Psoas muscle (tissue), 8 donors: ENCODE data around the gene FBXO44. TPM values are rescaled to one million over a fixed set of nuclear protein-coding genes. Genes with fewer than 3 reads are reported as not detected.

ENCODE experiments used
- ATAC-seq, 4 donors: fragments of 200-7000 bp; cut with Tn5 transposase; one replicate each; pipeline ENCODE4 v1.9.1; 2020; ENCODE audit warnings: moderate library complexity in 3 of 4, mild to moderate bottlenecking in 2 of 4
- DNase-seq, 2 donors: peaks; one replicate each; pipeline ENCODE4 v3.0.0-alpha.2; 2020
- H3K27ac ChIP-seq: fragments of 200-600 bp; one replicate; pipeline ENCODE4 v1.8.0; 2022
- H3K27me3 ChIP-seq, 3 donors: fragments of 200-600 bp in 1 of 3; one replicate each; pipeline versions ENCODE4 v1.6.1 to v1.8.0; 2013 to 2022; ENCODE audit warnings: low read length in 2 of 3, mild to moderate bottlenecking in 2 of 3, moderate library complexity in 1 of 3; ENCODE audit not compliant: insufficient read depth in 3 of 3
- H3K36me3 ChIP-seq, 2 donors: fragments of 200-600 bp in 1 of 2; one replicate each; pipeline versions ENCODE4 v1.6.1 to v1.8.0; 2013 to 2022; ENCODE audit warnings: low read depth in 1 of 2, mild to moderate bottlenecking in 1 of 2, moderate library complexity in 1 of 2; ENCODE audit not compliant: insufficient read depth in 1 of 2
- H3K4me1 ChIP-seq: fragments of 200-600 bp; one replicate; pipeline ENCODE4 v1.8.0; 2022
- H3K4me3 ChIP-seq: fragments of 200-600 bp; one replicate; pipeline ENCODE4 v1.8.0; 2022; ENCODE audit warnings: mild to moderate bottlenecking
- H3K9me3 ChIP-seq: fragments of 200-600 bp; one replicate; pipeline ENCODE4 v1.8.0; 2022
- WGBS, 3 donors: extraction: QIAGEN DNeasy Blood & Tissue Kit; methylation state at CpG; one replicate each; pipeline versions ENCODE4 v1.1.6 to v1.1.7; 2013; 5-methylcytosine and 5-hydroxymethylcytosine counted together
- intact Hi-C, 2 donors: fragments of 100-400 bp; cut with DNase I; formaldehyde crosslinking; loops; one replicate each; pipeline versions ENCODE4 v1.11.0 to v1.14.2; 2022
- polyA plus RNA-seq, 3 donors: library from polyadenylated mRNA; stranded (reverse); fragments of 200-250 nt; gene quantifications; one replicate each; pipeline ENCODE4 v1.2.3, GENCODE V29; 2013
- total RNA-seq, 4 donors: library from RNA; stranded (reverse); fragmentation: NEBNext Ultra II Directional in 2 of 4; extraction: Animal tissue kit (Norgen Biotek cat#: 25700) in 2 of 4; gene quantifications; one replicate each; pipeline versions ENCODE4 v1.2.1 to v1.2.4, GENCODE V29; 2021 to 2023
- TF ChIP-seq, protein P1 (sequence below): fragments of 200-600 bp; IDR thresholded peaks from one replicate; pipeline ENCODE4 v1.8.0; 2022; ENCODE audit warnings: antibody characterized with exemption
- donor health status: healthy with polysubstance abuse.
- donor health status: DM: no; HTN: no; CAD: no; lungs with moderate emphysema.
- donor health status: Bipolar disorder and iron deficiency.
- donor health status: healthy.
- donor health status: DM: yes; HTN: yes; CAD: no.
- donor health status: DM: no; HTN: no; CAD: no.
- donor health status: DM: no; HTN: no; CAD: no.
- donor health status: DM: yes; HTN: yes; CAD: no.

FBXO44 gene
- total and polyA plus RNA-seq, 7 donors: 2.9 to 8.4 (median 4.5) TPM

DNA sequence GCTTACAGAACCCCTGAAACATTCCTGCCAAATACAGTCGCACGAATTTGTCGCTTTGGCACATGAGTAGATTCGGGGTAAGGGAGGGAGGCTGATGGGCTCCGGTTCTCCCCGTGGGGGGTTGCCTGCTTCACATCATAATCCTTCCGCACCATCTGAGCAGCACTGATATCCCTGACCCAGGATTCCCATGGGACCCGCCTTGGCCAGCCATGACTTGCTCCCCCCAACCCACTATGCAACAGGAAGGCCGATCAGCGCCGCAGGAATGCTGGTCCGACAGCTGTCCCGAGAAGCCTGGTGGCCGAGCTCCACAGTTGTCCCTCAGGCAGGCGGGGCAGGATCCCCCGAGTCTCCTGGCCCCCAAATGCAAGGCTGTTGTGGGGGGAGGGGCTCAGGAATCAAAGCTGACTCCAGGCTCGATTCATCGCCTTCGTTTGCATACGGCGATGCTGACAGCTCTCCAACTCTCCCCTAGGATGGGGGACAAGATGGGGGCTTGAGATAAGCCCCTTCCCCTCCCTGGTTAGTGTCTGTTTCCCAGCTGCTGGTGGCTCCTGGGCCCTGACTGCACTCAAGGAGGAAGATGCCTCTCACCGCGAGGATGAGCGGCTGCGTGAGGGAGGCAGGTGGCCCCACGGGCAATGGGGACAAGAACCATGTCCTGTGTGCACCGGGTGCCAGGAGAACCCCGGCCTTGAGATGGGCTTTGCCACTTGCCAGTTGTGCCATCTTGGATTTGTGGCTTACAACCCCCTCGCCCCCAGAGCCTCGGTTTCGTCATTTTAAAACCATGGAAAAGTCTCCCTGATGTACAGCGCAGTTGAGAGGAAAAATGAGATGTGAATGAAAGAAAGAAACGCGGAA, 46.2 kb downstream of the FBXO44 start:
- Histone ChIP-seq H3K27ac (no peak overlapping the region), H3K36me3 (no peaks in the 10 kb centered on the region), H3K4me3 (no peak overlapping the region), H3K9me3 (no peaks in the 10 kb centered on the region), H3K4me1 (peaks cover 12% of the 10 kb centered on the region), H3K27me3 (peaks cover 0 to 65% (median 11%) of the 10 kb centered on the region in 3 donors)
- WGBS, 3 donors: 9 to 17% (median 13%) methylated on average over 34 of the region's 34 CpGs
- ATAC-seq: no peak
- intact Hi-C loops: no loop called here
- TF ChIP-seq, protein P1, sequence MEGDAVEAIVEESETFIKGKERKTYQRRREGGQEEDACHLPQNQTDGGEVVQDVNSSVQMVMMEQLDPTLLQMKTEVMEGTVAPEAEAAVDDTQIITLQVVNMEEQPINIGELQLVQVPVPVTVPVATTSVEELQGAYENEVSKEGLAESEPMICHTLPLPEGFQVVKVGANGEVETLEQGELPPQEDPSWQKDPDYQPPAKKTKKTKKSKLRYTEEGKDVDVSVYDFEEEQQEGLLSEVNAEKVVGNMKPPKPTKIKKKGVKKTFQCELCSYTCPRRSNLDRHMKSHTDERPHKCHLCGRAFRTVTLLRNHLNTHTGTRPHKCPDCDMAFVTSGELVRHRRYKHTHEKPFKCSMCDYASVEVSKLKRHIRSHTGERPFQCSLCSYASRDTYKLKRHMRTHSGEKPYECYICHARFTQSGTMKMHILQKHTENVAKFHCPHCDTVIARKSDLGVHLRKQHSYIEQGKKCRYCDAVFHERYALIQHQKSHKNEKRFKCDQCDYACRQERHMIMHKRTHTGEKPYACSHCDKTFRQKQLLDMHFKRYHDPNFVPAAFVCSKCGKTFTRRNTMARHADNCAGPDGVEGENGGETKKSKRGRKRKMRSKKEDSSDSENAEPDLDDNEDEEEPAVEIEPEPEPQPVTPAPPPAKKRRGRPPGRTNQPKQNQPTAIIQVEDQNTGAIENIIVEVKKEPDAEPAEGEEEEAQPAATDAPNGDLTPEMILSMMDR: no peak
- no peak for DNase-seq

DNA sequence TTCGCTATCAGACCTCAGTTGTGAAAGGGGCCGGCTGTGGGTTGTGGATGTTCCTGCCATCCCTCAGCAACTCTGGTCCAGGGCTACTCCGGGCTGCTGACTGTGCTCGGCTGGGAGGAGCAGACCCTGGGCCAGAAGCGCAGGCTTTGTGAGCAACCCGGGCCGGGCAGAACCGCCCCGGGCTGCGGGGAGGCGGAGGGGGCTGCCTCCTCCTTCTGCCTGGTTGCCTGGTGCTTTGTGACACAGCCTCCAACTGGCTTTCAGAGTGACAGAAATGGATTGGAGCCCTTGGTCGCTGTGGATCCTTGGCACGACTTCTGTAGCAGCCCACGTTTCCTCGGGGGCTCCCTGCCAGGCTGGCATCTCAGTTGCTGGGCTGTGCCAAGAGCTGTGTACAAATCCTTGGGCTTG, 46.9 kb downstream of the FBXO44 start:
- Histone ChIP-seq H3K27me3 (peaks cover 0 to 58% (median 12%) of the 10 kb centered on the region in 3 donors), H3K27ac (no peak overlapping the region), H3K4me1 (peaks cover 12% of the 10 kb centered on the region), H3K36me3 (no peaks in the 10 kb centered on the region), H3K9me3 (no peaks in the 10 kb centered on the region), H3K4me3 (no peak overlapping the region)
- intact Hi-C loops: no loop called here
- TF ChIP-seq, protein P1: no peak
- 7 to 23% (median 19%) methylated on average over 14 to 15 of the region's 15 CpGs for WGBS, 3 donors
- ATAC-seq (peak in 2 of 4 donors; percentile 19 to 45), DNase-seq (no peak)

DNA sequence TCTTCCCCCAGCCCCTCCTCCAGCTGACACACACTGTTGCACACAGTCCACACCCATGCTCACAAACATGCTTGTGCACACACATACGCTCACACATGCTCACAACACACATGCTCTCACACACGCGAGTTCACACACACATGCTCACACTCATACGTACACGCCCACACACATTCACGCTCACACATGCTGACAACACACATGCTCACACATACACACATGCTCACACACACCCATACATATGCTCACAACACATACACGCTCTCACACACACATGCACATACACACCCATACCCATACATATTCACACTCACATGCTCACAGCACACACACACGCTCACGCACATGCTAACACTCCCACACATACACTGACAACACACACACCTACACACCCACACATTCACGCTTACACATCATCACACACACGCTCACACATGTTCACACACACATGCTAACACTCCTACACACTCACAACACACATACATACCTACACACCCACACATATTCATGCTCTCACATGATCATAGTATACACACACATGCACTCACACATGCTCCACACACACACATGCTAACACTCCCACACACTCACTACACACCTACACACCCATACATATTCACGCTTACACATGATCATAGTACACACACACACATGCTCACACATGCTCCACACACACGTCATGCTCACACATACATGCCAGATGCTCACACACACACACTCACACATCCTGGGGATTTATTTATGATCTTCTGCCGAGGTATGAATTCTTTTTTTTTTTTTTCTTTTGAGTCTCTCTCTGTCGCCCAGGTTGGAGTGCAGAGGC, 47.5 kb downstream of the FBXO44 start:
- ATAC-seq (no peak), DNase-seq (no peak)
- peaks cover 12% of the 10 kb centered on the region for H3K4me1 ChIP-seq
- TF ChIP-seq, protein P1: no peak
- no peaks in the 10 kb centered on the region for H3K9me3 ChIP-seq
- no peak overlapping the region for H3K4me3 ChIP-seq
- peaks cover 0 to 58% (median 12%) of the 10 kb centered on the region in 3 donors for H3K27me3 ChIP-seq
- no peak overlapping the region for H3K27ac ChIP-seq
- intact Hi-C loops: no loop called here
- no peaks in the 10 kb centered on the region for H3K36me3 ChIP-seq
- 64 to 79% (median 71%) methylated on average over 15 of the region's 15 CpGs for WGBS, 3 donors

DNA sequence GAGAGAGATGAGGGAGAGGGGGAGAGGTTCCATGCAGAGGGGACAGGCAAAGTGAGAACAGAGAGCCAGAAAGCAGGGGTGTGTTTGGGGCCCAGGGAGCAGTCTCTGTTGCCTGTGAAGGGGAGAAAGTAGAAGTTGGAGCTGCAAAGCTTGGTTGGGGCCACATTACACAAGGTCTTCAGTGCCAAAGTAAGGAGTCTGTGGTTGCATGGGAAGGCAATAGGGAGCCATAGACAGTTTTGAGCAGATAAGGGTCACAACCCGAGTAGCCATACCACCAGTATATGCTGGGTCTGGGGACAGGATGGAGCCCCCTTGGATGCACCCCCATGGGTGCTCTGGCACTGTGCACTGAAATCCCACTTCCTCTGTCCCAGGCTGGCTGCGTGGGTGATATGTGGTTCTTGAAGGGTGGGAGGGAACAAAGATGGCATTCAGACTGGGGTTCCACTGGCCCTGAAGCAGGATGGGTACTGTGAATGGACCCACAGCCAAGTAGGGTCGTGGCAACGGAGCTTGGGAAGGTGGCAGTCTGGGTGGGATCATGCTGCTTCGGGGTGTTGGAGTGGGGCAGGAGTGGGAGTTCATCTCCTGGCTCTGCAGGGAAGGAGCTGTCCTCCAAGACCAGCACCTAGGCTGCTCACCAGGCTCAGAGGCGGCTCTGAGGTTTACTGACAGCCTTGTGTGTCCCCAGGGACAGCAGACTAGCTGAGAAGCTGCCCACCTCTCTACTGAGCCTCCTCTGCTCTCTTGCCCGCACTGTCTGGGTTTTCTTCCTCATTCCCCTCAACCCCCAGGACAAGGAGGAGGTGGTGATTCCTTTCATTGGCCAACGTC, 48.9 kb downstream of the FBXO44 start:
- H3K27ac ChIP-seq: no peak overlapping the region
- DNase-seq: no peak
- no peaks in the 10 kb centered on the region for H3K36me3 ChIP-seq
- H3K4me1 ChIP-seq: peaks cover 12% of the 10 kb centered on the region
- TF ChIP-seq, protein P1: no peak
- no peak overlapping the region for H3K4me3 ChIP-seq
- intact Hi-C loops: no loop called here
- no peak for ATAC-seq
- WGBS, 3 donors: 67 to 77% (median 69%) methylated on average over 8 of the region's 8 CpGs
- no peaks in the 10 kb centered on the region for H3K9me3 ChIP-seq
- peaks cover 0 to 56% (median 15%) of the 10 kb centered on the region in 3 donors for H3K27me3 ChIP-seq
